ENCODE measurements around the gene ATP8A1. TPM values are rescaled to one million over a fixed set of nuclear protein-coding genes. Genes with fewer than 3 reads are reported as not detected.

Gene ATP8A1
- total and polyA plus RNA-seq, 4 donors: 0.65 to 15.9 (median 5.9) TPM

DNA sequence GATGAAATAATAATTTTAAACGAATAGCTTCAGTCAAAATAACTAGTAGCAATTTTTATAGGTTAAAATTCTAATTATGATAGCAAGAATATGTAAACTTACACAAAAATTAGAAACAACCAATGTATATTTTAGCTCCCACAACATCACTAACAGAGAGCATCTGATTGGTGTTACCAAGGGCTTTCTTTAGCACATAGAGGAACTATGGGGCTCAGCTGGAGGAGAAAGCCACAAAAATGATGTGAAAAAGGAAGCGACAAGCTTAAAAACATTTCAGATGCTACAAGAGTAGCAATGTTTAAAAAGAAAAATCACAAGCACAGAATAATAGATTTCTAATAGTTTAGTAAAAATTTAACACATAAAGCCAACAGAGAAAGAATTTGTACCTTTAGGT lies 56.3 kb downstream of the ATP8A1 start:
- no peaks in the 10 kb centered on the region for H3K4me1 ChIP-seq (ENCODE audit: control insufficient read depth in 4 of 4, insufficient read depth in 4 of 4, low read length in 3 of 4)
- peaks cover 0 to 7% (median 0%) of the 10 kb centered on the region in 4 donors for H3K27me3 ChIP-seq (ENCODE audit: control insufficient read depth in 4 of 4, insufficient read depth in 4 of 4, low read length in 3 of 4)
- no peaks in the 10 kb centered on the region for H3K9me3 ChIP-seq (ENCODE audit: control insufficient read depth in 4 of 4, low read length in 3 of 4)
- H3K27ac ChIP-seq (ENCODE audit: low read depth in 1 of 2, low read length in 2 of 2): no peak overlapping the region
- TF ChIP-seq HNF4A (conservative IDR thresholded peaks at IDR 0.05): no peak
- TF ChIP-seq EGR1 (IDR thresholded peaks at IDR 0.05; ENCODE audit: low read depth in 2 of 2): no peak
- TF ChIP-seq GABPA (IDR thresholded peaks at IDR 0.05 in 1 of 2, conservative IDR thresholded peaks at IDR 0.05 in 1 of 2): no peak
- TF ChIP-seq REST (IDR thresholded peaks at IDR 0.05): no peak
- no peak overlapping the region for H3K9ac ChIP-seq (ENCODE audit: low read depth in 1 of 2, low read length in 2 of 2)
- no peak overlapping the region for H3K4me3 ChIP-seq (ENCODE audit: low read depth in 1 of 3, low read length in 3 of 3)
- no peak for DNase-seq (ENCODE audit: low spot score)
- H3K36me3 ChIP-seq (ENCODE audit: control insufficient read depth in 4 of 4, insufficient read depth in 3 of 4, low read depth in 1 of 4, low read length in 3 of 4): peaks cover 0 to 2% (median 0%) of the 10 kb centered on the region in 4 donors
- 87% methylated on average over 2 of the region's 2 CpGs for WGBS

DNA sequence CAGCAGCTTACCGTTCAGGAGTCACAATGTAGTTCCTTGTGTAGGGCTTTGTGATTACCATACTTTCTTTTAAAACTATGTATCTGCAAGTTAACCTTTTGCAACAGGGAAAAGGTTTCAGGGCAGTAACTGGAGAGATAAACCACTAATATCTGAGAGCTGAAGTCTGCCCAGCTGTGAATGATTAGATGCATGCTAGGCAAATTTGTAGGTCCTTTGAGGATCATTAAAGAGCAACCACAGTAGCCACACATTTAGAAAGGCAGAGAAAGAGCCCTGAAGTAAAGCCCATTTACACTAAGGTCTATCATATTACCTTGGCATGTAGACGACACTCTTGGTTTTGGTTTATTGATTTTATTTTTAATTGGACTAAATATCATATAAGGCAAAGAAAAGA lies 60.0 kb downstream of the ATP8A1 start:
- H3K4me1 ChIP-seq (ENCODE audit: control insufficient read depth in 4 of 4, insufficient read depth in 4 of 4, low read length in 3 of 4): no peaks in the 10 kb centered on the region
- H3K36me3 ChIP-seq (ENCODE audit: control insufficient read depth in 4 of 4, insufficient read depth in 3 of 4, low read depth in 1 of 4, low read length in 3 of 4): peaks cover 0 to 2% (median 0%) of the 10 kb centered on the region in 4 donors
- H3K27me3 ChIP-seq (ENCODE audit: control insufficient read depth in 4 of 4, insufficient read depth in 4 of 4, low read length in 3 of 4): peaks cover 0 to 7% (median 0%) of the 10 kb centered on the region in 4 donors
- WGBS: 86% methylated on average over 2 of the region's 2 CpGs
- H3K4me3 ChIP-seq (ENCODE audit: low read depth in 1 of 3, low read length in 3 of 3): no peak overlapping the region
- DNase-seq (ENCODE audit: low spot score): no peak
- TF ChIP-seq TAF1 (conservative IDR thresholded peaks at IDR 0.05): no peak
- no peak for TF ChIP-seq EGR1 (IDR thresholded peaks at IDR 0.05; ENCODE audit: low read depth in 2 of 2)
- no peak for TF ChIP-seq RXRA (IDR thresholded peaks at IDR 0.05)
- no peak for TF ChIP-seq RAD21 (IDR thresholded peaks at IDR 0.05)
- no peak for TF ChIP-seq HNF4G (IDR thresholded peaks at IDR 0.05)
- no peak for TF ChIP-seq FOXA2 (IDR thresholded peaks at IDR 0.05)
- TF ChIP-seq YY1 (IDR thresholded peaks at IDR 0.05): no peak
- TF ChIP-seq REST (IDR thresholded peaks at IDR 0.05): no peak
- H3K9me3 ChIP-seq (ENCODE audit: control insufficient read depth in 4 of 4, low read length in 3 of 4): no peaks in the 10 kb centered on the region
- no peak overlapping the region for H3K9ac ChIP-seq (ENCODE audit: low read depth in 1 of 2, low read length in 2 of 2)
- no peak overlapping the region for H3K27ac ChIP-seq (ENCODE audit: low read depth in 1 of 2, low read length in 2 of 2)

DNA sequence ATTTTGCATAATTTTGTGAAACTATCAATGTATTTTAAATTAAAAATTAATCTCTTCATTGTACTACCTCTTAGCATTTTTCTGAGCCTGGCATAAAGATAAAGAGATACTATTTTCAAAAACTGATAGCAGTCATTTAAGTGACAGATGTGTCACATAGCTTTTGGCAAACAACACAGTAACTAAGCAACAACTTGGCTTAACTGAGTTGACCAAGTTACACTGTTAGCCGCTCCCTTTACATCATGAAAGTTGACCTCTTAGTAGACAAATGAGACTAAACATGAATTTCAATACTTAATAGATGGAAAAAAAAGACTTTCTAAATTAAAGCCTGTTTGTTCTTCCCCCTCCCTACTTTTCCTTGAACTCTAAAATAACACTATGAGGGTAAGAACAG lies 62.0 kb downstream of the ATP8A1 start:
- Histone ChIP-seq H3K4me1 (ENCODE audit: control insufficient read depth in 4 of 4, insufficient read depth in 4 of 4, low read length in 3 of 4) (no peaks in the 10 kb centered on the region), H3K4me3 (ENCODE audit: low read depth in 1 of 3, low read length in 3 of 3) (no peak overlapping the region), H3K27me3 (ENCODE audit: control insufficient read depth in 4 of 4, insufficient read depth in 4 of 4, low read length in 3 of 4) (peaks cover 0 to 5% (median 0%) of the 10 kb centered on the region in 4 donors), H3K9ac (ENCODE audit: low read depth in 1 of 2, low read length in 2 of 2) (no peak overlapping the region), H3K9me3 (ENCODE audit: control insufficient read depth in 4 of 4, low read length in 3 of 4) (no peaks in the 10 kb centered on the region), H3K27ac (ENCODE audit: low read depth in 1 of 2, low read length in 2 of 2) (no peak overlapping the region), H3K36me3 (ENCODE audit: control insufficient read depth in 4 of 4, insufficient read depth in 3 of 4, low read depth in 1 of 4, low read length in 3 of 4) (peaks cover 0 to 2% (median 0%) of the 10 kb centered on the region in 4 donors)
- 93% methylated on average over 1 of the region's 1 CpG for WGBS
- no peak for DNase-seq (ENCODE audit: low spot score)
- TF ChIP-seq ZBTB33 (IDR thresholded peaks at IDR 0.05) (no peak), YY1 (IDR thresholded peaks at IDR 0.05) (no peak), JUND (IDR thresholded peaks at IDR 0.05) (no peak), SP1 (IDR thresholded peaks at IDR 0.05) (no peak), NR2F2 (IDR thresholded peaks at IDR 0.05) (no peak), RXRA (IDR thresholded peaks at IDR 0.05) (no peak), FOXA2 (IDR thresholded peaks at IDR 0.05) (no peak), REST (IDR thresholded peaks at IDR 0.05) (no peak), RAD21 (IDR thresholded peaks at IDR 0.05) (no peak)
